ENCODE results near the gene LPAR6.
"Not testable (repeated sequence)": the region's sequence is repeated elsewhere in the genome, so short reads cannot be mapped to it uniquely, and the experiment has no call there.

The LPAR6 gene

GRCh38 chr13:48412881-48413351 lies at the start of gene LPAR6:
LPAR6 (minus strand) TSS chr13:48413113; CDS start chr13:48412423, 690 bp downstream.
- H3K36me3 ChIP-seq (ENCODE audit: control insufficient read depth, low read length): peaks cover 76% of the 10 kb centered on the region
- no peak within 1 kb of the TSS for H3K27ac ChIP-seq (ENCODE audit: low read depth, low read length)
- H4K20me1 ChIP-seq (ENCODE audit: control insufficient read depth, insufficient read depth, low read depth, low read length): no peaks in the 10 kb centered on the region
- H3K9me3 ChIP-seq (ENCODE audit: control insufficient read depth, insufficient read depth, low read length): no peaks in the 10 kb centered on the region
- H3K27me3 ChIP-seq (ENCODE audit: control insufficient read depth, low read length): no peaks in the 10 kb centered on the region
- H3K79me2 ChIP-seq (ENCODE audit: control insufficient read depth, low read length): no peaks in the 10 kb centered on the region
- H3K4me2 ChIP-seq (ENCODE audit: low read length): no peak within 1 kb of the TSS
- no peaks in the 10 kb centered on the region for H3F3A ChIP-seq (ENCODE audit: control insufficient read depth, insufficient read depth)
- TF ChIP-seq CTCF (IDR thresholded peaks at IDR 0.05; ENCODE audit: low read depth, low read length, poor library complexity, severe bottlenecking): no peak
- no peak for TF ChIP-seq EZH2phosphoT487 (IDR thresholded peaks at IDR 0.05; ENCODE audit: borderline replicate concordance, low read length)
- H3K4me1 ChIP-seq (ENCODE audit: control insufficient read depth, low read length): no peaks in the 10 kb centered on the region
- no peak within 1 kb of the TSS for H3K4me3 ChIP-seq (ENCODE audit: low read length)
- no peaks in the 10 kb centered on the region for H3K9me2 ChIP-seq (replicated peaks; ENCODE audit: control insufficient read depth, low read length)

- TF ChIP-seq CTCF (IDR thresholded peaks at IDR 0.05; ENCODE audit: low read depth, low read length, poor library complexity, severe bottlenecking): no peak
- no peak for TF ChIP-seq EZH2phosphoT487 (IDR thresholded peaks at IDR 0.05; ENCODE audit: borderline replicate concordance, low read length)
- peaks cover 90% of the 10 kb centered on the region for H3K36me3 ChIP-seq (ENCODE audit: control insufficient read depth, low read length)
These were observed 44.8 kb upstream of the LPAR6 start for GRCh38 chr13:48457578-48458242.

GRCh38 chr13:48456546-48456945 lies 43.6 kb upstream of the LPAR6 start:
- Histone ChIP-seq H3K79me2 (ENCODE audit: control insufficient read depth, low read length) (peaks cover 6% of the 10 kb centered on the region), H3K27ac (ENCODE audit: low read depth, low read length) (no peak overlapping the region), H3K9me3 (ENCODE audit: control insufficient read depth, insufficient read depth, low read length) (no peaks in the 10 kb centered on the region), H3K36me3 (ENCODE audit: control insufficient read depth, low read length) (peaks cover 88% of the 10 kb centered on the region), H3F3A (ENCODE audit: control insufficient read depth, insufficient read depth) (no peaks in the 10 kb centered on the region), H4K20me1 (ENCODE audit: control insufficient read depth, insufficient read depth, low read depth, low read length) (no peaks in the 10 kb centered on the region), H3K27me3 (ENCODE audit: control insufficient read depth, low read length) (no peaks in the 10 kb centered on the region), H3K9me2 (replicated peaks; ENCODE audit: control insufficient read depth, low read length) (no peaks in the 10 kb centered on the region), H3K4me1 (ENCODE audit: control insufficient read depth, low read length) (no peaks in the 10 kb centered on the region), H3K4me2 (ENCODE audit: low read length) (no peak overlapping the region), H3K4me3 (ENCODE audit: low read length) (no peak overlapping the region)
- no peak for TF ChIP-seq CTCF (IDR thresholded peaks at IDR 0.05; ENCODE audit: low read depth, low read length, poor library complexity, severe bottlenecking)
- no peak for TF ChIP-seq EZH2phosphoT487 (IDR thresholded peaks at IDR 0.05; ENCODE audit: borderline replicate concordance, low read length)

More at GRCh38 chr13:48457578-48458242, 44.8 kb upstream of the LPAR6 start:
- no peak overlapping the region for H3K4me2 ChIP-seq (ENCODE audit: low read length)
- no peaks in the 10 kb centered on the region for H3F3A ChIP-seq (ENCODE audit: control insufficient read depth, insufficient read depth)
- no peak overlapping the region for H3K4me3 ChIP-seq (ENCODE audit: low read length)
- H3K27me3 ChIP-seq (ENCODE audit: control insufficient read depth, low read length): no peaks in the 10 kb centered on the region
- no peaks in the 10 kb centered on the region for H4K20me1 ChIP-seq (ENCODE audit: control insufficient read depth, insufficient read depth, low read depth, low read length)
- no peaks in the 10 kb centered on the region for H3K9me3 ChIP-seq (ENCODE audit: control insufficient read depth, insufficient read depth, low read length)
- no peaks in the 10 kb centered on the region for H3K4me1 ChIP-seq (ENCODE audit: control insufficient read depth, low read length)
- no peak overlapping the region for H3K27ac ChIP-seq (ENCODE audit: low read depth, low read length)
- no peaks in the 10 kb centered on the region for H3K9me2 ChIP-seq (replicated peaks; ENCODE audit: control insufficient read depth, low read length)
- no peaks in the 10 kb centered on the region for H3K79me2 ChIP-seq (ENCODE audit: control insufficient read depth, low read length)

DNA sequence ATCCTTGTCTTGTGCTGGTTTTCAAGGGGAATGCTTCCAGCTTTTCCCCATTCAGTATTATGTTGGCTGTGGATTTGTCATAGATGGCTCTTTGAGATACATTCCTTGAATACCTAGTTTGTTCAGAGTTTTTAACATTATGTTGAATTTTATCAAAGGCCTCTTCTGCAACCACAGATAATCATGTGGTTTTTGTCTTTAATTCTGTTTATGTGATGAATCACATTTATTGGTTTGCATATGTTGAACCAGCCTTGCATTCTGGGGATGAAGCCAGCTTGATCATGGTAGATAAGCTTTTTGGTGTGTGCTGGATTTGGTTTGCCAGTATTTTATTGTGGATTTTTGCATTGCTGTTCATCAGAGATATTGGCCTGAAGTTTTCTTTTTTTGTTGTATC lies 38.3 kb upstream of the LPAR6 start:
- H3K4me2 ChIP-seq (ENCODE audit: low read length); H3F3A ChIP-seq (ENCODE audit: control insufficient read depth, insufficient read depth); H3K9me2 ChIP-seq (replicated peaks; ENCODE audit: control insufficient read depth, low read length); H3K4me1 ChIP-seq (ENCODE audit: control insufficient read depth, low read length); H4K20me1 ChIP-seq (ENCODE audit: control insufficient read depth, insufficient read depth, low read depth, low read length); H3K4me3 ChIP-seq (ENCODE audit: low read length); H3K27ac ChIP-seq (ENCODE audit: low read depth, low read length); H3K27me3 ChIP-seq (ENCODE audit: control insufficient read depth, low read length): not testable (repeated sequence)
- Histone ChIP-seq H3K79me2 (ENCODE audit: control insufficient read depth, low read length) (peaks cover 46% of the 10 kb centered on the region), H3K36me3 (ENCODE audit: control insufficient read depth, low read length) (peaks cover 78% of the 10 kb centered on the region), H3K9me3 (ENCODE audit: control insufficient read depth, insufficient read depth, low read length) (peaks cover 12% of the 10 kb centered on the region; the same call in 1 of the 2 replicates)
